Cardiac septum (tissue), 1 donor: Measurements from ENCODE around the gene TCAP. TPM values are rescaled to one million over a fixed set of nuclear protein-coding genes. Genes with fewer than 3 reads are reported as not detected.

Experiments
- DNase-seq: peaks from one replicate; pipeline ENCODE4 v3.0.0-alpha.2; 2020; ENCODE audit warnings: low spot score
- intact Hi-C: fragments of 100-400 bp; cut with DNase I; formaldehyde crosslinking; loops from one replicate; pipeline ENCODE4 v1.14.0; 2022
- total RNA-seq: library from RNA; stranded (reverse); fragmentation: NEBNext Ultra II Directional; extraction: Animal tissue kit (Norgen Biotek cat#: 25700); gene quantifications from one replicate; pipeline ENCODE4 v1.2.1, GENCODE V29; 2021
- donor health status: DM: no; HTN: no; CAD: no.

TCAP gene
- total RNA-seq, 1 donor from 2014 or later = 4,725 TPM

DNA sequence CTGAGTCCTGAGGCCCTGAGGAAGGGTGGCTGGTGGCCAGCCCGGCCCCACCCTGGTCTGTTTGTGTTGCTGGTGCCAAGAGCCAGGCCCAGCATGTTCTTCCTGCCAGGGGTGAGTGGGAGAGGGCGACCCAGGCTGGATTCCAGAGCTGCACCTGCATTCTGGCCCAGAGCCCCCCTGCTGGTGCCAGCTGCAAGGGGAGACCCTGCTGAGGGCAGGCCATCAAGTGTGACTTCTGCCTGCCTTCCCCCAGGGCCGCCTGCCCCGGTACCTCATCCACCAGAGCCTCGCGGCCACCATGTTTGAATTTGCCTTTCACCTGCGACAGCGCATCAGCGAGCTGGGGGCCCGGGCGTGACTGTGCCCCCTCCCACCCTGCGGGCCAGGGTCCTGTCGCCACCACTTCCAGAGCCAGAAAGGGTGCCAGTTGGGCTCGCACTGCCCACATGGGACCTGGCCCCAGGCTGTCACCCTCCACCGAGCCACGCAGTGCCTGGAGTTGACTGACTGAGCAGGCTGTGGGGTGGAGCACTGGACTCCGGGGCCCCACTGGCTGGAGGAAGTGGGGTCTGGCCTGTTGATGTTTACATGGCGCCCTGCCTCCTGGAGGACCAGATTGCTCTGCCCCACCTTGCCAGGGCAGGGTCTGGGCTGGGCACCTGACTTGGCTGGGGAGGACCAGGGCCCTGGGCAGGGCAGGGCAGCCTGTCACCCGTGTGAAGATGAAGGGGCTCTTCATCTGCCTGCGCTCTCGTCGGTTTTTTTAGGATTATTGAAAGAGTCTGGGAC lies 2.4 kb upstream of the TCAP start:
- no peak for DNase-seq
- intact Hi-C loops = no loop called here

DNA sequence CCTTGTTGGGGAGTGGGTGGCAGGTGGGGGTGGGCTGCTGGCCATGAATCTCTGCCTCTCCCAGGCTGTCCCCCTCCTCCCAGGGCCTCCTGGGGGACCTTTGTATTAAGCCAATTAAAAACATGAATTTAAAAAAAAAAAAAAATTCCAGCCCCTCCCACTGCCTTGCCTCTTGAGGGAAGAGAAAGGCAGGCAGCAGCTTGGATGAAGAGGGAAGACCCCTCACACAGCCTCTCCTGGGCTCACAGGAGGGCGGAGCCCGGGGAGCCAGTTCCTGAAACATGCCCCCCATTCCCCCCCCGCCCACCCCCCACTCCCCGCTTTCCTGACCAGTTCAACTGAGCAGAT lies 1.8 kb upstream of the TCAP start:
- intact Hi-C loops = no loop called here
- no peak for DNase-seq

DNA sequence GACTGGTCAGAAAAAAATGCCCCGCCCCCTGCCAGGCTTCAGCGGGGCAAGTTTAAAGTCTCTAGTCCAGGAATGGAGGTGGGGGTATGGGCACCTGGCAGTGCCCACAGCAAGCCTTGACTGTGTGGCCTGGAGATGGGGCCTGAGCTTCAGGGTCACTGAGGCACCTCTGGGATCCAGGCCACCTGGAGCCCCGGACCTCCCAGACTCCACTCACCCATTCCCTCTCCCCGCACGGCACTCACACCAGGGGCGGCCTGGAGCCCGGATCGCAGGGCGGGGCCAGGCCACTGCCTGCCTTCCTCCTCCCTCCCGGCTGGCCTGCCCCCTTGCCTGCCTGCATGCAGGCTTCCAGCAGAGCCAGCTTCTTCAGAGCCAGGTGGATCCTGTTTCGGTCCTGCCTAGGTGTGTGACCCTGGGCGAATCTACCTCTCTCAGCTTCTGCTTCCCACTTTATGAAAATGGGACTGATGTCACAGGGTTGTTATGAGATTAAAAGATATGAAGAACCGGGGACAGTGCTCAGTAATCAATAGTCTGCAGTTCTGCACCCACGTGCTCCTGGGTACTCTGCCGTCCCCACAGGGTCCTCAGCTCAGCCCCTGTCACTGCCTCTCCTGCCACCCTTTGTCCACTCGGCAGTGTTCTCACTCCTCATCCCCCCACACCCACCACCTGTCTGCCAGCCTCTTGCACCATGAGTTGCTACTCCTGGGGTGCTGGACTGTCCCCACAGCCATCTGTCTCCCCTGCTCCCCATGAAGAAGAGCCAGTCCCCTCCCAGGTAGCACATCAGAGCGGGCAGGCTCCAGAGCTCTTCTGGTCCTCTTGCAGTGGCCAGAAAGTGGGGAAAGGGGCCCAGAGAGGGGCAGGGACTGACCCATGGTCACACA lies 1.2 kb upstream of the TCAP start:
- intact Hi-C loops = loop anchor here (2.0 kb wide), 1 partner anchor 15 kb away; no protein-coding TSS in a partner anchor
- DNase-seq = no peak

DNA sequence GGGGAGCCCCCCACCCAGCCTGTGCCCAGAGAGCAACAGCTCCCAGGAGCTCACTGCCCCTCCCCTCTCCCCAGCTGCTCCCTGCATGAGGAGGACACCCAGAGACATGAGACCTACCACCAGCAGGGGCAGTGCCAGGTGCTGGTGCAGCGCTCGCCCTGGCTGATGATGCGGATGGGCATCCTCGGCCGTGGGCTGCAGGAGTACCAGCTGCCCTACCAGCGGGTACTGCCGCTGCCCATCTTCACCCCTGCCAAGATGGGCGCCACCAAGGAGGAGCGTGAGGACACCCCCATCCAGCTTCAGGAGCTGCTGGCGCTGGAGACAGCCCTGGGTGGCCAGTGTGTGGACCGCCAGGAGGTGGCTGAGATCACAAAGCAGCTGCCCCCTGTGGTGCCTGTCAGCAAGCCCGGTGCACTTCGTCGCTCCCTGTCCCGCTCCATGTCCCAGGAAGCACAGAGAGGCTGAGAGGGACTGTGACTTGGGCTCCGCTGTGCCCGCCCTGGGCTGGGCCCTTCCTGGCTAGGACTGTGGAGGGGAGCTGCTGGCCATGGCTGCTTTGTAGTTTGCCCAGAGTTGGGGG lies 584 bp downstream of the TCAP start:
- intact Hi-C loops = loop anchor here (2.0 to 5.0 kb wide), 2 partner anchors 13 to 67 kb away; partner anchors contain the start of gene MIEN1
- no peak for DNase-seq

DNA sequence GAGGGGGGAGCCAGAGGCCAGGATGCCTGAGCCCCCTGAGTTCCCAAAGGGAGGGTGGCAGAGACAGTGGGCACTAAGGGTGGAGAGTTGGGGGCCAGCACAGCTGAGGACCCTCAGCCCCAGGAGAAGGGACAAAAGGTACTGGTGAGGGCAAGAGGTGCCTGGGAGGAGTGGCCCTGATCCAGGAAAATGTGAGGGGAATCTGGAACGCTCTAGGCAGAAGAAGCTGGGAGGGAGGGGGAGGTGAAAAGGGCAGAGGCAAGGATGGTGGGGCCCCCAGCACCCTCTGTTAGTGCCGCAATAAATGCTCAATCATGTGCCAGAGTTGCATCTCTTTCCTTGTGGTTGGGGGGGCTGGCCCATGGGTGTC lies 1.1 kb downstream of the TCAP start:
- no peak for DNase-seq
- intact Hi-C loops = loop anchor here (5.0 kb wide), 1 partner anchor 66 kb away; the partner anchor contains the start of gene MIEN1

DNA sequence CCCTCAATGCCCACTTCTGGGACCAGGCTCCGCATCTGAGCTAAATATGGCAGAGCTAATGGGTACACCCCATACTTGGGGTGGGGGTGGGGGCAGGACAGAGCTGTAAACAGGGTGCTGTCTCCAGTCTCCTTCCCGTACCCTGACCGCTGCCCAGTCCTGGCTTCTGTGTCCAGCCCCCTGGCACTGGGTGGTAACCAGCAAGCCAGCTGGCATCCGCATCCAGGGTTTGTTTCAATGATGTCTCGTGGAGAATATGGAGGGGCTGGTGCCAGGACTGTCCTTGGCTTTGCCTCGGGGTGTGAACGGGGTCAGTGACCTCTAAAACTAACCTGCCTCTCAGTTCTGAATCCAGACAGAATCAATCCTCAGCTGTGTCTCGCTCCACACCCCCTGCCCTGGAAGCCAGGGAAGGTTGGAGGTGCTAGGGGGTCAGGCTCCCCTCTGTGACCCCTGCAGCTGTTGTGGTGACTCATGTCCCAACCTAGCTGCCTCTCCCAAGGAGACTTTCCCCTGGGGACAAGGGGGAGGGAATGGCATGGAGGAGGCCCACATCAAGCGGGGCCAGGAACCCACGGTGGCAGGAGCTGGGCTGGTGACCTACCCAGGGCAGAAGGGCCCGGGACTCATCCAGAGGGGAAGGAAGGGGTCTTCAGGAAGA lies 1.6 kb downstream of the TCAP start:
- intact Hi-C loops = loop anchor here (5.0 kb wide), 1 partner anchor 66 kb away; the partner anchor contains the start of gene MIEN1
- DNase-seq = no peak

DNA sequence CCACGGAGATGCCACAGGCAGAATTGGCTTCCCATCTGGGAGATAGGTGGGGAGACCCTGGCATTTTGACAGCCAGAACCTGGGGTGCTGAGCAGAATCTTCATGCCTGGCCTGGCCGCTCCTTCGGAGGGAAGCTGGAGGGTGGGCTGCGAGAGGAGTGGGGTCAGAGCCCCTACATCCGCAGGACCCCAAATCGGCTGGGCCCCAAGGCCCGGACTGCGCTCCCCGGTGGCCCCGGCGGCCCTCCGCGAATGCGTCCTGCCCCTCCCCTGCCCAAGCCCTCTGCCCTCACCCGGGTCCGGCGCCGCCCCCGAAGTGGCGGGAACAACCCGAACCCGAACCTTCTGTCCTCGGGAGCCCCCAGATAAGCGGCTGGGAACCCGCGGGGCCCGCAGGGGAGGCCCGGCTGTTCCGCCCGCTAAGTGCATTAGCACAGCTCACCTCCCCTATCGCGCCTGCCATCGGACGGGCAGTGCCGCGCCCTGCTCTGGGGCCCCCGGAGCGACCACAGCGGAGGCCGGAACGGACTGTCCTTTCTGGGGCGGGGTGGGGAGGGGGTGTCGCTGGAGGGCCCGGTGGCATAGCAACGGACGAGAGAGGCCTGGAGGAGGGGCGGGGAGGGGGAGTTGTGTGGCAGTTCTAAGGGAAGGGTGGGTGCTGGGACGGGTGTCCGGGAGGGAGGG lies 2.3 kb downstream of the TCAP start:
- no peak for DNase-seq
- intact Hi-C loops = loop anchor here (5.0 kb wide), 1 partner anchor 65 kb away; the partner anchor contains the start of gene MIEN1

DNA sequence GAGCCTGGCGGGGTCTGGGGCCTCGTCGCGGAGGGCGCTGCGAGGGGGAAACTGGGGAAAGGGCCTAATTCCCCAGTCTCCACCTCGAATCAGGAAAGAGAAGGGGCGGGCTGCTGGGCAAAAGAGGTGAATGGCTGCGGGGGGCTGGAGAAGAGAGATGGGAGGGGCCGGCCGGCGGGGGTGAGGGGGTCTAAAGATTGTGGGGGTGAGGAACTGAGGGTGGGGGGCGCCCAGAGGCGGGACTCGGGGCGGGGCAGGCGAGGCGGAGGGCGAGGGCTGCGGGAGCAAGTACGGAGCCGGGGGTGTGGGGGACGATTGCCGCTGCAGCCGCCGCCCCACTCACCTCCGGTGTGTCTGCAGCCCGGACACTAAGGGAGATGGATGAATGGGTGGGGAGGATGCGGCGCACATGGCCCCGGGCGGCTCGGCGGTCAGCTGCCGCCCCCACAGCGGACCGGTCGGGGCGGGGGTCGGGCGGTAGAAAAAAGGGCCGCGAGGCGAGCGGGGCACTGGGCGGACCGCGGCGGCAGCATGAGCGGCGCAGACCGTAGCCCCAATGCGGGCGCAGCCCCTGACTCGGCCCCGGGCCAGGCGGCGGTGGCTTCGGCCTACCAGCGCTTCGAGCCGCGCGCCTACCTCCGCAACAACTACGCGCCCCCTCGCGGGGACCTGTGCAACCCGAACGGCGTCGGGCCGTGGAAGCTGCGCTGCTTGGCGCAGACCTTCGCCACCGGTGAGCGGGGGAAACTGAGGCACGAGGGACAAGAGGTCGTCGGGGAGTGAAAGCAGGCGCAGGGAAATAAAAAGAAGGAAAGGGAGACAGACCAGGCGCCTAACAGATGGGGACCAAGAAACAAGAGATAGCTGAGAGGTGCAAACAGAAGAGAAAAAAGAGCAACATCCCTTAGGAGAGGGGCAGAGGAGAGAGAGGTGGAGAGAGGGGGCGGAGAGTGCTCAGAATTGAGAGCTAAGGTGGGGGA lies 3.1 kb downstream of the TCAP start, which contains the start of gene PNMT:
Gene PNMT, plus strand, starts transcription at position 509 of the 980 bp plus-strand sequence. Its CDS starts 23 bp downstream, at position 532.
- intact Hi-C loops = loop anchor here (5.0 kb wide), 1 partner anchor 64 kb away; the partner anchor contains the start of gene MIEN1
- no peak for DNase-seq

DNA sequence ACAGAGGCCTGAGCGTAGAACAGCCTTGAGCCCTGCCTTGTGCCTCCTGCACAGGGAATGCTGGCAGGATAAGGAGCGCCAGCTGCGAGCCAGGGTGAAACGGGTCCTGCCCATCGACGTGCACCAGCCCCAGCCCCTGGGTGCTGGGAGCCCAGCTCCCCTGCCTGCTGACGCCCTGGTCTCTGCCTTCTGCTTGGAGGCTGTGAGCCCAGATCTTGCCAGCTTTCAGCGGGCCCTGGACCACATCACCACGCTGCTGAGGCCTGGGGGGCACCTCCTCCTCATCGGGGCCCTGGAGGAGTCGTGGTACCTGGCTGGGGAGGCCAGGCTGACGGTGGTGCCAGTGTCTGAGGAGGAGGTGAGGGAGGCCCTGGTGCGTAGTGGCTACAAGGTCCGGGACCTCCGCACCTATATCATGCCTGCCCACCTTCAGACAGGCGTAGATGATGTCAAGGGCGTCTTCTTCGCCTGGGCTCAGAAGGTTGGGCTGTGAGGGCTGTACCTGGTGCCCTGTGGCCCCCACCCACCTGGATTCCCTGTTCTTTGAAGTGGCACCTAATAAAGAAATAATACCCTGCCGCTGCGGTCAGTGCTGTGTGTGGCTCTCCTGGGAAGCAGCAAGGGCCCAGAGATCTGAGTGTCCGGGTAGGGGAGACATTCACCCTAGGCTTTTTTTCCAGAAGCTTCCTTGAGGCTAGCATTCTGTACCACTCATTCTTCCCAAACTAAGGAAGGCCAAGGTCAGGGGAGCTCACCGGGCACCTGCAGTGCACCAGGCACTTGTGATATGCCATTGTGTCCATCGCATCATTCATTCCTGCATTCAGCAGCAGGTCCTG lies 5.0 kb downstream of the TCAP start:
- intact Hi-C loops = loop anchor here (5.0 kb wide), 1 partner anchor 62 kb away; the partner anchor contains the start of gene MIEN1
- DNase-seq = no peak

DNA sequence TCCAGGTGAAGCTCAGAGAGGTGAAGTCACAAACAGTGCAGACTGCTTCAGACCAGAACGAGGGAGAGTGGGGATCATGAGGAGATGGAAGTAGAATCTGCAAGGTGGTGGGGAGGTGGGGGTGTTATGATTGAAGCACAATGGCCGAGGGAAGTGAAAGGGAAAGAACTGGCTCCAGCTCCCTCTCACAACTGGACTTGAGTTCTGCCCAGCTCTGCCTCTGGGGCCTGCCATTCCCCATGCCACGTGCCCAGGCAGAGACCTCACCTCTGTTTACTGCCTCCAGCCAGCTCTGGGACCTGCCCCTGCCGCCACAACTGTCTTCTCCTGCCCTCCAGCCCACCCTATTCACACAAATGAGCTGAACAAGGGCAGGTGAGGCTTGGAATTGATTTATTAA lies 5.6 kb downstream of the TCAP start:
- intact Hi-C loops = no loop called here
- no peak for DNase-seq

DNA sequence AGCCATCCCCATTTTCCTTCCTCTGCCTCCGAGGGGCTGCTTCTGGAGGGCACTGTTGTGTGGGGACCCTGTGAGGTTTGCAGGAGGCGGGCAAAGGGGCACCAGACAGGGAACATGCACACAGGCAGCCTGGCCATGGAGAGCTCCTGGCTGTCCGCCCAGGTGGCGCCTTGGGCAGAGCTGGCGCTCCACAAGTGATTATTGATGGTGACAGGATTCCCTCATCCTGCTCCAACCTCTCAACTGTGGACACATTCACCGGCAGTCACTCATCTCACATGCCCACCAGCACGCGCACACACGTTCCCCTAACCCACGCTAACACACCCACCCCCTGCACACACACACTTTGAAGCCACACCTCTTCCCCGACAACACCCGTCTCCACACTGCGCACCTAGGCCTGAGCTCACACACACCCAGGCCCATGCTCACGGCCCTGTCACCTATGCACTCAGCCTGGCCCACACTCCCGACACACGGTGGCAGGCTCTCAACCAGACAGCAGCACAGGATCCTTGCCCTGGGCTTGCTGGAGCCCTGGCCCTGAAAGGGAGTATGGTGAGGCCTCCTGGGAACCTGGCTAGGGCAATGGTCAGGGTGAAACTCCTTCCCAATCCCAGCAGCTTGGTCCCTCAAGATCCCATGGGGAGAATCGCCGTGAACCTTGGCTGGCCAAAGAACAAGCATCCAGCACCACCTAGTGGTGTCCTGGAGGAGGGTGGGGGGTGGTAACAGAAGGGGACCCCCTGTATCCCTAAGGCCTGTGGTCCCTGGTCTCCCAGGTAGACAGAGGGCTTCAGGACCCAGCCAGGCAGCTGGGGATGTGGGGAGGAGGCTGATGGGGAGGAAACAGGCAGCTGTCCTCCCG lies 6.7 kb downstream of the TCAP start:
- DNase-seq = no peak
- intact Hi-C loops = no loop called here

DNA sequence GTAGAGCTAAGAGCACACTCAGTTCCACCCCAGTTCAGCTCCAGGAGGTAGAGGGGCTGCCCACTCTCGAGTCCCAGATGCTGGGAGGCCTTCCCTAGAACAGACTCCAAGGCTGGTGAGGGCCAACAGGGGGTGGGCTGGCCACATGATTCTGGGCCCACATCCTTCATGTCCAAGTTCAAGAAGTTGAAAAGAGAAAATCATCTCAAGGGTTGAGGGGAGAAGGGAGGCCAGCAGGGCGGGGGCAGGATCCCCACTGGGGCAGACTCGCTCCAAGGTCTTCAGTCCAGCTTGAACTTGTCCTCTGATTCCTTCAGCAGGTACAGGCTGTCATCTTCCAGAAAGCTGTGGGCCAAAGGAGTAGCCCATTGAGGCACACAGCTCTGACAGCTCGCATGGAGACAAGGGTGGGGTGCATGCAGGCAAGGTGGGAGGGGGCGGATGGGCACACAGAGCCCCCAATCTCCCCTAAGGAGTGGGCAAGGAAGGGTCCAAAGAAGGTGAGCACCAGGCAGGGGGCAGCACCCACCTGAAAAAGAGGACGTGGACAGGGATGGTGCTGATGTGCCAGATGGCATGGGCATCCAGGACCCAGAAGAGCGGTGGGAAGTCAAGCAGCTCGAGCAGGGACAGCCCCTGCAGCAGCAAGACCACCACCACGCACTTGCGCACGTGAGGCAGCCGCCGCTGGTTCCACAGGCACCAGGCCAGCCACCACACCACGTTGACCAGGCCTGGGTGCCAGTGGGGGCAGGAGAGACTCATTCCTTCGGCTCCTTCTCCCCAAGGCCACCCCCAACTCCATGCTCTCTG lies 7.6 kb downstream of the TCAP start:
- intact Hi-C loops = no loop called here
- DNase-seq = no peak

DNA sequence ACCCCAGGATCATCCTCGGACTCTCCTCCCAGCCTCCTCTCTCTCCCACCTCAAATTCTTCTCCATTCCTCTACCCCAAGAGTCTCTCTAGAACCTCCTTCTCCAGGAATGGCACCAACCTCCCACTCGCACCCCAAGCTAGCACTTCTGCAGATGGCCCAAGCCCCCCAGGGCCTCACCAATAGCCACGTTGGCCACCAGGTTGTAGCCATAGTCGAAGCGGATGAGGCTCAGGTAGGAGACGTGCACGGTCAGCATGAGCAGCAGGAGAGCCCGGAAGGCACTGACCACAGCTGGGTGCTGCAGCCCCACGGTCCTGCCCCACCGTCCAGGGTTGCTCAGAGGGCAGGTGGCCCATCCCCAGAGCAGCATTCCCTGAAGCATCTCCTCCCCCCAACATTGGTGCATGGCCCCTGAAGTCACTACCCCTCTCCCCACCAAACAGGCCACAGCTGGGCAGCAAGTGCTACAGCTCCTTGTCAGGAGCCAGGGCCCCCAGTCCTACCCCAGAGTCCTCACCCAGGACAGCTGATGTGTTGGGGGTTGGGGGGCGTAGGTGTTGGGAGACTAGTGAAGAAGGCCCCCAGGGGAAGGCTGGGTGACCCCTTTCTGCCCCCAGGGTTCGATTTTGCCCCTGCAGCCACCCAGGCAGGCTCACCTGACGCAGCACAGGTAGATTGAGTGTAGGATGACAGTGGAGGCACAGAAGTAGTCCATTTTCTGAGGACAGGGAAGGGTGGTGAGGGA lies 8.4 kb downstream of the TCAP start:
- intact Hi-C loops = no loop called here
- no peak for DNase-seq

DNA sequence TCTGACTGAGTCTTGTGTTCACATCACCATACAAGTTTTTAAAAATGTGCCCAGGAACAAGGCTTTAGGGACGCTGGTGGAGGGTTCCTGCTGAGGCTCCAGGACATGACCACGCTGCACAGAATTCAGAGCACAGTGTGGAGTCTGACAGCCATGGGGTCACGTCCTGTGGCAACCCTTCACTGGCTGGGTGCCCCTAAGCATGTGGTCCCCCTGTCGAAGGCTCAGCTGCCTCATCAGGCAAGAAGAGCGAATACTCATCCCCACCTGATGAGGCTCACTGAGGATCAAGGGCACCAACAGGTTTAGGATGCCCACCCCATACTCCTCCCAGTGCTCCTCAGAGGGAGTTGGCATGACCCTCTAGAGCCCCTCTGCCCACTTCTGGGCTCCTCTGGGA lies 9.0 kb downstream of the TCAP start:
- intact Hi-C loops = no loop called here
- DNase-seq = no peak
